ENCODE data around the gene PRR35. TPM values are rescaled to one million over a fixed set of nuclear protein-coding genes. Genes with fewer than 3 reads are reported as not detected.

The PRR35 gene
- polyA plus RNA-seq, 3 donors, result not detected

DNA sequence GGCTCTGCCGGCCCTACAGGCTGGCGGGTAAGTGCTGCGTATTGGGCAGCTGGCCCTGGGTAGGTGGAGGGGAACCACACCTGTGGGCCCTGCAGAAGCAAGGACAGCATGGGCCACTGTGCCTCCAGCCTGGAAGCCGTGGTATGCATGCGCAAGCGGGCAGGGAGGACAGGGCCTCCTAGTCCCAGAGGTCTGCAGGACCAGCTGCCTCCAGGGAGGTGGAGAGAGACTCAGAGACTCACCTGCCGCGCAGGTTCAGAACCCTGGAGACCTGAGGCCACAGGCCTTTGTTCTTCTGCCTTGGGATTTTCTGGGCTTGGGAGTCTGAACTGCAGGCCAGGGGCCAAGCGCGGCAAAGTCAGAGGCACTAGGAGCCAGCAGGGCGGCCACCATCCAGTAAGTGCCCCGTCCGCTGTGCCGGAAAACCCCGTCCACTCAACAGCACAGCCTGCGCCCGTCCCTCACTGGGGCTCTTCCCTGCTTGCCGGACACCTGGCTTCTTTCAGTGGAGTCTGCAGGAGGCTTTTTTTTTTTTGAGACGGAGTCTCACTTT, 20.8 kb downstream of the PRR35 start:
- Mint-ChIP-seq H3K9me3 (no peaks in the 10 kb centered on the region), H3K27me3 (ENCODE audit: low read depth in 3 of 3) (peaks cover 2 to 10% (median 9%) of the 10 kb centered on the region in 3 donors), H3K4me3 (no peak overlapping the region), H3K36me3 (peaks cover 0 to 3% of the 10 kb centered on the region in 2 donors), H3K27ac (no peak overlapping the region), H3K4me1 (peaks cover 2% of the 10 kb centered on the region)
- H3K9ac ChIP-seq (ENCODE audit: insufficient read depth, low read length, poor library complexity, severe bottlenecking), result no peak overlapping the region
- no peaks in the 10 kb centered on the region for H3K4me1 ChIP-seq (ENCODE audit: control insufficient read depth in 1 of 2, insufficient read depth in 2 of 2, low read length in 2 of 2)
- H2AFZ ChIP-seq (ENCODE audit: insufficient read depth, low read depth, low read length, poor library complexity, severe bottlenecking), result no peak overlapping the region
- peaks cover 0 to 6% of the 10 kb centered on the region in 2 donors for H3K36me3 ChIP-seq (replicated peaks in 1 of 2; ENCODE audit: control insufficient read depth in 1 of 2, insufficient read depth in 2 of 2, low read length in 2 of 2)
- H4K20me1 ChIP-seq (ENCODE audit: insufficient read depth, low read length), result no peaks in the 10 kb centered on the region
- no peak overlapping the region for H3K4me3 ChIP-seq (replicated peaks in 1 of 3; ENCODE audit: low read depth in 2 of 3, low read length in 3 of 3)
- H3K27me3 ChIP-seq (ENCODE audit: control insufficient read depth in 2 of 2, insufficient read depth in 2 of 2, low read length in 2 of 2), result peaks cover 0 to 7% of the 10 kb centered on the region in 2 donors
- no peak overlapping the region for H3K4me2 ChIP-seq (replicated peaks; ENCODE audit: extremely low read depth, low read length, poor library complexity, severe bottlenecking)
- H3K27ac ChIP-seq (ENCODE audit: low read depth in 1 of 2, low read length in 2 of 2), result no peak overlapping the region
- H3K9me3 ChIP-seq (replicated peaks in 1 of 2; ENCODE audit: control insufficient read depth in 1 of 2, insufficient read depth in 1 of 2, low read length in 2 of 2), result no peaks in the 10 kb centered on the region
- 98% methylated on average over 16 of the region's 19 CpGs for WGBS (ENCODE audit: insufficient coverage)
- intact Hi-C loops (cut with micrococcal nuclease), result loop anchor here in 1 of 2 donors (5.0 kb wide), 1 partner anchor 71 kb away; no protein-coding TSS in a partner anchor
- no peak for DNase-seq
- TF ChIP-seq, protein P1, sequence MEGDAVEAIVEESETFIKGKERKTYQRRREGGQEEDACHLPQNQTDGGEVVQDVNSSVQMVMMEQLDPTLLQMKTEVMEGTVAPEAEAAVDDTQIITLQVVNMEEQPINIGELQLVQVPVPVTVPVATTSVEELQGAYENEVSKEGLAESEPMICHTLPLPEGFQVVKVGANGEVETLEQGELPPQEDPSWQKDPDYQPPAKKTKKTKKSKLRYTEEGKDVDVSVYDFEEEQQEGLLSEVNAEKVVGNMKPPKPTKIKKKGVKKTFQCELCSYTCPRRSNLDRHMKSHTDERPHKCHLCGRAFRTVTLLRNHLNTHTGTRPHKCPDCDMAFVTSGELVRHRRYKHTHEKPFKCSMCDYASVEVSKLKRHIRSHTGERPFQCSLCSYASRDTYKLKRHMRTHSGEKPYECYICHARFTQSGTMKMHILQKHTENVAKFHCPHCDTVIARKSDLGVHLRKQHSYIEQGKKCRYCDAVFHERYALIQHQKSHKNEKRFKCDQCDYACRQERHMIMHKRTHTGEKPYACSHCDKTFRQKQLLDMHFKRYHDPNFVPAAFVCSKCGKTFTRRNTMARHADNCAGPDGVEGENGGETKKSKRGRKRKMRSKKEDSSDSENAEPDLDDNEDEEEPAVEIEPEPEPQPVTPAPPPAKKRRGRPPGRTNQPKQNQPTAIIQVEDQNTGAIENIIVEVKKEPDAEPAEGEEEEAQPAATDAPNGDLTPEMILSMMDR (IDR thresholded peaks at IDR 0.05), result no peak
- H3K79me2 ChIP-seq (ENCODE audit: insufficient read depth, low read length), result no peaks in the 10 kb centered on the region

DNA sequence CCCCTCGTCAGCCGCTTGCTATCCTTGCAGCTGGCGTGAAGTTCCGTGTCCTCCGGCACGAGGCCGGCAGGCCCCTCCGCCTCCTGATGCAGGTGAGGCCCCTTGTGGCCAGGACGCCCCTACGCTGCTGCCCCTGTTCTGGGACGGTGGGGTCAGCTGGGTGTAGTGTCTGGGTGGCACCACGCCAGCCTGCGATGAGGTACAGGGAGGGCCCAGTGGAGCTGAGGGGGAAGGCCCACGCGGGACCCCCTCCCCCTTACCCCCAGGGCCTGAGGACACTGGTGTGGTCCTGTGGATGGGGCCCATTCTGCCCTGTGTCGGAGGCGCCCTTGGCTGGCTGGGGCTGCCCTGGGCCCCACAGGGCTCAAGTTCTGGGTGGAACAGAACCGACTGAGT, 22.0 kb downstream of the PRR35 start:
- intact Hi-C loops (cut with micrococcal nuclease), result loop anchor here in 1 of 2 donors (5.0 kb wide), 1 partner anchor 70 kb away; no protein-coding TSS in a partner anchor
- Histone ChIP-seq H3K27me3 (ENCODE audit: control insufficient read depth in 2 of 2, insufficient read depth in 2 of 2, low read length in 2 of 2) (peaks cover 0 to 7% of the 10 kb centered on the region in 2 donors), H3K36me3 (replicated peaks in 1 of 2; ENCODE audit: control insufficient read depth in 1 of 2, insufficient read depth in 2 of 2, low read length in 2 of 2) (peaks cover 0 to 2% of the 10 kb centered on the region in 2 donors), H3K4me1 (ENCODE audit: control insufficient read depth in 1 of 2, insufficient read depth in 2 of 2, low read length in 2 of 2) (peaks cover 1 to 3% of the 10 kb centered on the region in 2 donors), H3K4me3 (replicated peaks in 1 of 3; ENCODE audit: low read depth in 2 of 3, low read length in 3 of 3) (no peak overlapping the region), H3K27ac (ENCODE audit: low read depth in 1 of 2, low read length in 2 of 2) (no peak overlapping the region), H4K20me1 (ENCODE audit: insufficient read depth, low read length) (no peaks in the 10 kb centered on the region), H3K9me3 (replicated peaks in 1 of 2; ENCODE audit: control insufficient read depth in 1 of 2, insufficient read depth in 1 of 2, low read length in 2 of 2) (no peaks in the 10 kb centered on the region), H3K9ac (ENCODE audit: insufficient read depth, low read length, poor library complexity, severe bottlenecking) (no peak overlapping the region), H2AFZ (ENCODE audit: insufficient read depth, low read depth, low read length, poor library complexity, severe bottlenecking) (no peak overlapping the region), H3K4me2 (replicated peaks; ENCODE audit: extremely low read depth, low read length, poor library complexity, severe bottlenecking) (no peak overlapping the region), H3K79me2 (ENCODE audit: insufficient read depth, low read length) (no peaks in the 10 kb centered on the region)
- no peak for DNase-seq
- H3K9me3 Mint-ChIP-seq, result no peaks in the 10 kb centered on the region
- peaks cover under 1% of the 10 kb centered on the region for H3K4me1 Mint-ChIP-seq
- TF ChIP-seq, protein P1 (IDR thresholded peaks at IDR 0.05), result no peak
- no peak overlapping the region for H3K4me3 Mint-ChIP-seq
- peaks cover 2 to 14% (median 12%) of the 10 kb centered on the region in 3 donors for H3K27me3 Mint-ChIP-seq (ENCODE audit: low read depth in 3 of 3)
- H3K27ac Mint-ChIP-seq, result no peak overlapping the region
- WGBS (ENCODE audit: insufficient coverage), result 89% methylated on average over 11 of the region's 18 CpGs
- H3K36me3 Mint-ChIP-seq, result peaks cover 0 to 3% of the 10 kb centered on the region in 2 donors
